Large intestine (tissue), 3 donors: ENCODE data around the gene RASSF6. TPM values are rescaled to one million over a fixed set of nuclear protein-coding genes. Genes with fewer than 3 reads are reported as not detected.

Experiments
- DNase-seq, 2 donors: peaks; one replicate each; pipeline versions ENCODE4 v3.0.0 to v3.0.0-alpha.2; 2013
- H3K27ac ChIP-seq: one replicate; pipeline ENCODE4 v1.5.1; 2013; ENCODE audit warnings: low read length
- H3K27me3 ChIP-seq: 2 replicates; pipeline ENCODE4 v1.6.1; 2013; ENCODE audit warnings: low read length; ENCODE audit not compliant: control insufficient read depth, insufficient read depth
- H3K36me3 ChIP-seq: 2 replicates; pipeline ENCODE4 v1.6.1; 2013; ENCODE audit warnings: low read length; ENCODE audit not compliant: control insufficient read depth, insufficient read depth
- H3K4me1 ChIP-seq: one replicate; pipeline ENCODE4 v1.6.1; 2013; ENCODE audit warnings: low read length; ENCODE audit not compliant: control insufficient read depth, insufficient read depth
- H3K4me3 ChIP-seq: one replicate; pipeline ENCODE4 v1.5.1; 2013; ENCODE audit warnings: low read length
- H3K9me3 ChIP-seq: one replicate; pipeline ENCODE4 v1.6.1; 2013; ENCODE audit warnings: mild to moderate bottlenecking, low read depth, low read length, moderate library complexity; ENCODE audit not compliant: control insufficient read depth
- WGBS: methylation state at CpG from one replicate; pipeline ENCODE4 v1.1.5; 2013; ENCODE audit warnings: low lambda C conversion rate; ENCODE audit not compliant: insufficient coverage; 5-methylcytosine and 5-hydroxymethylcytosine counted together
- polyA plus RNA-seq: library from polyadenylated mRNA; unstranded; fragments of 120-200 nt; gene quantifications from one replicate; pipeline ENCODE4 v1.2.1, GENCODE V29; 2013

Gene RASSF6
- polyA plus RNA-seq, 1 donor: 17.4 TPM

DNA sequence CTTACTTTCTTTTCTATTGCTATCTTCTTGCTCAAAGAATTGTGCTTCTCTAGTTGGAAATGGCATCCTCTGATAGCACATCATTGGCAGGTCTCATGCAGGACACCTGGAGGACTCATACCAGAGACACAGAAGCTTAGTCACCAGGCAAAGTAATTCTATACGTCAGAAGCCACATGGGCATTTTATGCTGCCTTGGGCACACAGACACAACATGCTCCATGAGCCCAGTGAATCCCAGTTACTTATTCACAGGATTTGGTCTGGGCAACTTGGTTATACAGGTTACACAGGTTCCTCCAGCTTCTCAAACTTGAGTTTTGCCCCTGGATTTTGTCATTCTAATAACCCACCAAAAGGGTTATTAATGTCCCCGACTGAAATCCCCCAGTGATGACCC, 7.1 kb downstream of the RASSF6 start:
- Histone ChIP-seq H3K9me3 (no peaks in the 10 kb centered on the region), H3K27me3 (no peaks in the 10 kb centered on the region), H3K27ac (no peak overlapping the region), H3K4me1 (peaks cover 20% of the 10 kb centered on the region), H3K36me3 (peaks cover 3% of the 10 kb centered on the region), H3K4me3 (no peak overlapping the region)
- no CpG with 5 or more reads among the region's 2 CpGs for WGBS
- peak in 1 of 2 donors; percentile 46 for DNase-seq

DNA sequence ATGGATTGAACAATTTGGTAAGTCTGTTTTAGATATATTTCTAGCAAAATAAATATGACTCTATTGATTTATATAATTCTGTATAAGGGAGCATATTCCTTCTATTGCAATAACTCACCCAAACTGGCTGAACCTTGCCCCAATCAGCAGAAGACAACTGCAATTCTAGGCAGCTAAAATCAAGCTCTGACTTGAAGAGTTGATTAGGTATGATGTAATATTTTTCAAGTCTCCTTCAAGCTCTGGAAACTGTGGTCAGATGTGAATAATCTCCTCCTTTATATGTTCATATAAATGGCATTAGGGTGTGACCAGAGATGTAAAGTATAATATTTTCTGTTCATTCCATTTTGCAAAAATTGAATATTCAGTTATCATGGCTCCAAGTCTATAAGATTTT, 8.2 kb downstream of the RASSF6 start:
- Histone ChIP-seq H3K4me3 (no peak overlapping the region), H3K27me3 (no peaks in the 10 kb centered on the region), H3K9me3 (no peaks in the 10 kb centered on the region), H3K27ac (no peak overlapping the region), H3K36me3 (peaks cover 3% of the 10 kb centered on the region), H3K4me1 (peaks cover 27% of the 10 kb centered on the region)
- DNase-seq: no peak

DNA sequence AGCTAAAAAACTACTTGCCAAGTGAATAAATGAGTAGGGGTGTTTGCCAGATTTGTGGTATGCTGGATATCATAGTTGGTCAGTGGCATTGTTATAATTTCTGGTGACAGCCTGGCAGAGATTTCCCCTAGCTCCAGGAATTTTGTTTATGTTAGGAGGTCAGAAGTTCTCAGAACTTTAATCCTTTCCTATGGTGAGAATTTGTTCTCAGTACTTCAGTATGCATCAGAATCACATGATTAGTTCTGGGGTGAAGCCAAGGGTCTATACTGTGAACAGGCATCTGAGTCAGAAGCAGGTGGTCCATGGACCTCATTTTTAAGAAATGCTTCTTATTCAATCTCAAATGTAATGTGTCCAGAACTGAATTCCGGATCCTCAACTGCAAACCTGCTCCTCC, 10.5 kb downstream of the RASSF6 start:
- no peak overlapping the region for H3K4me3 ChIP-seq
- DNase-seq: peak in 1 of 2 donors; percentile 61
- H3K9me3 ChIP-seq: no peaks in the 10 kb centered on the region
- whole genome bisulfite sequencing: 60% methylated on average over 1 of the region's 1 CpG
- H3K27ac ChIP-seq: peak overlapping the region; percentile 78
- H3K27me3 ChIP-seq: no peaks in the 10 kb centered on the region
- peaks cover 3% of the 10 kb centered on the region for H3K36me3 ChIP-seq
- H3K4me1 ChIP-seq: peaks cover 37% of the 10 kb centered on the region

DNA sequence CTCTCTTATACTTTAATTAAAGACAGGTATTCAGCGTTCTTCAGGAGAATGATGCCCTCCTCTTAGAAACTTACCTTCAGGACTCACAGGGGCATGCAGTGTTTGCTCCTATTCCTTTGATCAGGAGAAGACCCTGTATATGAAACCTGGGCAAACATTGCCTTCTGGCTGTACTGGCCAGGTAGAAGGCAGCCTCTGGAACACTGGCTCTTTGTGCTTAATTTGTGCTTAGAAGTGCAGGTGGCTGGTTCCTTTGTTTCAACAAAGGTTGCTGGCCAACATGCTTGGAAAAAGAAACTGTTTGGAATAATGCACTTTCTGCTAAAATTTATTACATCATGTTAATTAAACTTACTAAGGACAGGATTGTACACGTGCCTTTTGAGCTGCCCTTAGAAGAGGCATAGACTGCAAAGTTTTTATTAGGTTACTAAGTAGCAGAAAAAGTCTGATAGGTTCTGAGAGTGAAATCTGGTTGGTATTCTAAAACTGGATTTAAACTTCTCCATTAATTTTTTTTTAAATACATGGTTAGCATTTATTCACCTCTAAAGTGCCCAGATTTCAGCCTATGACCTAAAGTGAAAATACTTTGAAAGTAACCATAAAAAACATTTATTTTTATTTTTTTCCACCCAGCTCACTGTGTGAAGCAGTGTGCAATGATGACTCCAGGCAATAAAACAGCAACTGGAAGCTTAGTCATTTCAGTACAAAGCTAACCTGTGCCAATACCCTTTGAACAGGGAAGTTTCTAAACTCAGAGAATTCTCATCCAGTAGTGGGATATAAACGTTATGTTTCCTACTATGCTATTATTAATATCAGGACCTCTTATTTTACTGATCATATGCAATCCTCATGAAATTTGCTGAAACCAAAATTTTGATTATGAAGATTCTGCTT, 11.3 kb downstream of the RASSF6 start:
- Histone ChIP-seq H3K4me3 (no peak overlapping the region), H3K9me3 (no peaks in the 10 kb centered on the region), H3K27me3 (no peaks in the 10 kb centered on the region), H3K36me3 (peaks cover 3% of the 10 kb centered on the region), H3K4me1 (peaks cover 44% of the 10 kb centered on the region), H3K27ac (peak overlapping the region; percentile 78)
- 40% methylated on average over 1 of the region's 3 CpGs for WGBS
- peak; percentile 58 to 81 for DNase-seq

DNA sequence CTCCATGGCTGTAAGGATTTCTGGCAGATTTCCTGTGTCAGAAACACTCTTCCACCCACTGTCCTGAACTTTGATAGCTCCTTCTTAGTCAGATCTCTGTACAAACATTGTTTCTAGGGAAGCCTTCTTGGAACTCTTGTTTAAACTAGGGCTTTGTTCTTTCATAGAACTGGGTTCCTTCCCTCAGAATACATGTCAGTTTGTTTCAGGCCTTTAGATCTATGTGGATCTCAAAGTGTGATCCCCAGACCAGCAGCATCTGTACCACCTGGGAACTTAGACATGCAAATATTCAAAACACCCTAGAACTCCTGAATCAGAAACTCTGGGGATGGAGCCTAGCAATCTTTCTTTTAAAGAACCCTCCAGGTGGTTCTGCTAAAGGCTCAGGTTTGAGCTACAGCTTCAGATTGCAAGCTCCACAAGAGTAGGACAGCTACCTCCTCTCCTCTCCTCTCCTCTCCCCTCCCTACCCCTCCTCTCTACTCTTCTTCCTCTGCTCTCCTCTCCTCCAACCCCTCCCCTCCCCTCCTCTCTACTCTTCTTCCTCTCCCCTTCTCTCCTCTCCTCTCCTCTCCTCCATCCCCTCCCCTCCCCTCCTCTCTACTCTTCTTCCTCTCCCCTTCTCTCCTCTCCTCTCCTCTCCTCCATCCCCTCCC, 12.7 kb downstream of the RASSF6 start:
- Histone ChIP-seq H3K27me3 (no peaks in the 10 kb centered on the region), H3K9me3 (no peaks in the 10 kb centered on the region), H3K4me3 (no peak overlapping the region), H3K4me1 (peaks cover 56% of the 10 kb centered on the region), H3K27ac (peak overlapping the region; percentile 83), H3K36me3 (peaks cover 3% of the 10 kb centered on the region)
- DNase-seq: peak in 1 of 2 donors; percentile 66

DNA sequence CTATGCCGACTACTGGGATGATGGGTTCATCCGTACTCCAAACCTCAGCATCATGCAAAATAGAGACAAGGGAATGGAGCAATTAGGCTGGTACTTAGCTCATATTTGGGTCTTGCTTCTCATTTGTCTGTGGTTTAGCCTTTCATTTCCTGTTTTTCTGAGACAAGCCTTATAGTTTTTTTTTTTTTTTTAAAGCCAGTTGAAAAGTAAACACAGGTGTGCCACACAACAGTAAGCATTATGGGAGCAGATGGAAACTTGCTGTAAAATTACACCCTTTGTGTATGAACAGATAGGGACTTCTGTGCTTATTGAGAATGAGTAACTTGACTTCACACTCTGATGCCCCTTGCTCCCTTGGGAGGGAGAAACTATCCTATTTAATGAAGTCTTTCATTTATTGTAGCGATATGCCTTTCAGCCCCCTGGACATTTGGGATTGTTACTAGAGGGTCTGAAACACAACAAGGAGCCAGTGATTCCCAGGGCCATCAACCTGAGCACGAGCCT, 13.7 kb downstream of the RASSF6 start:
- WGBS: 80% methylated on average over 1 of the region's 4 CpGs
- Histone ChIP-seq H3K4me3 (no peak overlapping the region), H3K4me1 (peaks cover 61% of the 10 kb centered on the region), H3K36me3 (peaks cover 3% of the 10 kb centered on the region), H3K27me3 (no peaks in the 10 kb centered on the region), H3K27ac (peak overlapping the region; percentile 83), H3K9me3 (no peaks in the 10 kb centered on the region)
- peak in 1 of 2 donors; percentile 80 for DNase-seq

DNA sequence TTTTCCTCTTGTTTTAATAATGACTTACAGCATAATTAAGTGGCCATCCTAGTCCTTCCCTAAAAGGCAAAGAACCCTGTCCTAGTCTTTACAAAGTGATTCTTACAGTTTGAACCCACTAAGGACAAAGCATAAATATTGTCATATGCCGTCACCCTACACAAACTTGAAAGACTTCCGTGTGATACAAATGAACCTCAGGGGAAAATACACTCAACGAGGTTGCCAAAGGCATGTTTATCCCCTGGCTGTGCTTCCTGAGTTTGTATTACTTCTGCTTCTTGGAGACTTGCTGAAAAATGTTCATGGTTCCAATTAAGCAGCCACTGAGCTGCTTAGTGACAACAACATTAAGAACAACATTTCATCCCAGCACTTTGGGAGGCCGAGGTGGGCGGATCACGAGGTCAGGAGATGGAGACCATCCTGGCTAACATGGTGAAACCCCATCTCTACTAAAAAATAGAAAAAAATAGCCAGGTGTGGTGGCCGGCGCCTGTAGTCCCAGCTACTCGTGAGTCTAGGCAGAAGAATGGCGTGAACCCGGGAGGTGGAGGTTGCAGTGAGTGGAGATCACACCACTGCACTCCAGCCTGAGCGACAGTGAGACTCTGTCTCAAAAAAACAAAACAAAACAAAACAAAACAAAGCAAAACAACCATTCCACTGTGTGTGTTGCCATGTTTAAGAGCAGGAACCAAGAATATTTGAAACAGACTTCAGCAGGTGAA, 16.2 kb downstream of the RASSF6 start:
- peak in 1 of 2 donors; percentile 45 for DNase-seq
- H3K27ac ChIP-seq: peak overlapping the region; percentile 89

DNA sequence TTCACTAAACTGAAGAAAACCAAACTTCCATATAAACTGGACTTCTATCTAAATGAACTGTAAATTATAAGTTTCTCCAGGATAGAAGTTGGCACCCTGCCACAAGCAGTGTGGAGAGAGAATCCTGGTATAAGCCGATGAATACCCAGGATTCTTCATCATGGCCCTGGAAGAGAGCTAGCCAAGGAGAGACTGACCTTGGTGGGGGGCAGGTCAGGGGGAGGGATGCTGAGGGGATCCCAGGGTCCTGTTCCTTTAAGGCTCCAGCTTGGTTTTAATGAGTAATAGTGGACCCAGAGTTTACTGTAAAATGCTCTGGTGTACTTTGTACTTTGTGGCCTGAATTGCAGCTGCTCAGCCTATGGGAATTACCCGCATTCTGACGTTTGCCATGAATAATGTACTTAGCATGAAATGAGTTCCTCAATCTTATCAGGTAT, 16.9 kb downstream of the RASSF6 start:
- Histone ChIP-seq H3K4me1 (peaks cover 57% of the 10 kb centered on the region), H3K4me3 (no peak overlapping the region), H3K9me3 (no peaks in the 10 kb centered on the region), H3K27ac (peak overlapping the region; percentile 89), H3K36me3 (no peaks in the 10 kb centered on the region), H3K27me3 (no peaks in the 10 kb centered on the region)
- no CpG with 5 or more reads among the region's 3 CpGs for WGBS
- peak; percentile 88 to 95 for DNase-seq

More for the DNA sequence above, 16.2 kb downstream of the RASSF6 start:
- Histone ChIP-seq H3K27me3 (no peaks in the 10 kb centered on the region), H3K9me3 (no peaks in the 10 kb centered on the region), H3K4me3 (no peak overlapping the region), H3K36me3 (no peaks in the 10 kb centered on the region), H3K4me1 (peaks cover 58% of the 10 kb centered on the region)
- 100% methylated on average over 1 of the region's 12 CpGs for WGBS

DNA sequence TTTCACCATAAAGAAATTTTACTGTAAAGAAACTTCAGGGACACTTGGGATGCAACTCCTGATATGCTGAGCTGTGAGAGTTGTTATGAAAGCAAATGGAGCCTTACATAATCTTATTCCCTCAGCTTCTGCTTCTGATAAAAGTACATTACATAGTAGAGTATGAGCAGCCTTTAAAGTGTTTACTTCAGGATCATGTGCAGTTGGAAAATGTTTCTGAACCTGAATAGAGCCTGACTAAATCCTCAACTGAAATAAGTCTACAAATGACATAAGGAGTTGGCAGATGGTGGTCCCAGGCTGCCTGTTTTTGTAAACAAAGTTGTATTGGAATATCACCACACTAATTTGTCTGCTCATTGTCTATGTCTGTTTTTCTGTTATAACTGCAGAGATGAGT, 19.3 kb downstream of the RASSF6 start:
- Histone ChIP-seq H3K27me3 (no peaks in the 10 kb centered on the region), H3K9me3 (no peaks in the 10 kb centered on the region), H3K36me3 (peaks cover 2% of the 10 kb centered on the region), H3K27ac (peak overlapping the region; percentile 89), H3K4me3 (no peak overlapping the region), H3K4me1 (peaks cover 40% of the 10 kb centered on the region)
- DNase-seq: peak in 1 of 2 donors; percentile 39

DNA sequence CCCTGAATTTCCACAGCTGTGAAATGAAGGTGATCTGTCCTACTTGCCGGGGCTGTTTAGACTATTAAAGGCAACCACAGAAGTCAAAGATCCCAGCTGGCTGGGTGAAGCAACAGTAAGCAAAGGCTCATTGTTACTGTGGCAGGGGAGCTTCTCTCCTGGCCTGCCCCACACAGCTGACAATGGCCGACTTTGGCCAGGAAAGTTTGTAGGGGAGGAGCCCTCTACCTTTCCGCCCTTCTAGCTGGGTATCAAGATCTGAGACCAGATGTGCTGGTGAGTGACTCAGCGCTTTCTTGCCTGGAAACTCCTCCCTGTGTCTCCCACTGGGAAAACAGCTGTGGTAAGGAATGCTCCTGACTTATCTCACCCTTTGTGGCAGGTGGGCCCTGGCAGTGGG, 21.1 kb downstream of the RASSF6 start:
- H3K4me1 ChIP-seq: peaks cover 35% of the 10 kb centered on the region
- WGBS: no CpG with 5 or more reads among the region's 4 CpGs
- peak overlapping the region; percentile 89 for H3K27ac ChIP-seq
- no peak overlapping the region for H3K4me3 ChIP-seq
- H3K27me3 ChIP-seq: no peaks in the 10 kb centered on the region
- no peaks in the 10 kb centered on the region for H3K9me3 ChIP-seq
- peaks cover 2% of the 10 kb centered on the region for H3K36me3 ChIP-seq
- peak; percentile 93 to 97 for DNase-seq
